Liver (tissue), 3 donors: Measurements from ENCODE around the gene FLNC.

Experiments
- RAD21 ChIP-seq, 2 donors: IDR thresholded peaks; 2 replicates each; pipeline ENCODE4 v1.6.1; 2016; ENCODE audit warnings: antibody characterized with exemption in 2 of 2, mild to moderate bottlenecking in 2 of 2
- TAF1 ChIP-seq: conservative IDR thresholded peaks from 2 replicates; pipeline ENCODE4 v1.6.1; 2016; ENCODE audit warnings: antibody characterized with exemption, mild to moderate bottlenecking
- TF ChIP-seq, protein P1 (sequence below): fragments of 150-350 bp; IDR thresholded peaks from 2 replicates; pipeline ENCODE4 v1.5.1; 2017; ENCODE audit warnings: improper control_type of control experiment, low read depth, low read length; ENCODE audit not compliant: missing input control
- donor health status: healthy.
- donor health status: healthy.

DNA sequence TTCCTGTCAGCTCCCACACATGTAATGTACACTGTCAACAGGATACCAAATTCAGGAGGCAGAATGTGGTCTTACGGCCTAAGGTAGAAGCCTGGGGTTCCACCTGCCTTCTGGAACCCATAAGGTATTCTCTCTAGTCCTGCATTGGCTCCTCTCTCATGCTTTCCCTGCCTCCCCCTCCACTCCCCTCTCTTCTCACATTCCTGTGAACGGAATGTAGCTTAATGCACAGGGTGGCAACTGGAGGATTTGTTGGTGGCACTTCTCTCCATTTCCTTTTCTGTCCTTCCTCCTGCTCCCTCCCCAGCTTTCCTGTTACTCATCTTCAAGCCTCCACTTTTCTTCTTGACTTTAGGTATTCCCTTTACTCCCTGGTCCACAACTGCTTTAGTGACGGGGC, 11.5 kb upstream of the FLNC start:
- TF ChIP-seq, protein P1, sequence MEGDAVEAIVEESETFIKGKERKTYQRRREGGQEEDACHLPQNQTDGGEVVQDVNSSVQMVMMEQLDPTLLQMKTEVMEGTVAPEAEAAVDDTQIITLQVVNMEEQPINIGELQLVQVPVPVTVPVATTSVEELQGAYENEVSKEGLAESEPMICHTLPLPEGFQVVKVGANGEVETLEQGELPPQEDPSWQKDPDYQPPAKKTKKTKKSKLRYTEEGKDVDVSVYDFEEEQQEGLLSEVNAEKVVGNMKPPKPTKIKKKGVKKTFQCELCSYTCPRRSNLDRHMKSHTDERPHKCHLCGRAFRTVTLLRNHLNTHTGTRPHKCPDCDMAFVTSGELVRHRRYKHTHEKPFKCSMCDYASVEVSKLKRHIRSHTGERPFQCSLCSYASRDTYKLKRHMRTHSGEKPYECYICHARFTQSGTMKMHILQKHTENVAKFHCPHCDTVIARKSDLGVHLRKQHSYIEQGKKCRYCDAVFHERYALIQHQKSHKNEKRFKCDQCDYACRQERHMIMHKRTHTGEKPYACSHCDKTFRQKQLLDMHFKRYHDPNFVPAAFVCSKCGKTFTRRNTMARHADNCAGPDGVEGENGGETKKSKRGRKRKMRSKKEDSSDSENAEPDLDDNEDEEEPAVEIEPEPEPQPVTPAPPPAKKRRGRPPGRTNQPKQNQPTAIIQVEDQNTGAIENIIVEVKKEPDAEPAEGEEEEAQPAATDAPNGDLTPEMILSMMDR: no peak
- no peak for TF ChIP-seq TAF1
- TF ChIP-seq RAD21 (IDR thresholded peaks at IDR 0.05): no peak
